GM21825 (cell line): ENCODE data around the gene BTBD9.
"Not testable (repeated sequence)": the region's sequence is repeated elsewhere in the genome, so short reads cannot be mapped to it uniquely, and the experiment has no call there.

Source experiments
- ATAC-seq: cut with Tn5 transposase; IDR thresholded peaks from one replicate; pipeline ENCODE4 v1.9.1; 2021; ENCODE audit warnings: mild to moderate bottlenecking, moderate library complexity; ENCODE audit not compliant: unreplicated experiment

The BTBD9 gene

DNA sequence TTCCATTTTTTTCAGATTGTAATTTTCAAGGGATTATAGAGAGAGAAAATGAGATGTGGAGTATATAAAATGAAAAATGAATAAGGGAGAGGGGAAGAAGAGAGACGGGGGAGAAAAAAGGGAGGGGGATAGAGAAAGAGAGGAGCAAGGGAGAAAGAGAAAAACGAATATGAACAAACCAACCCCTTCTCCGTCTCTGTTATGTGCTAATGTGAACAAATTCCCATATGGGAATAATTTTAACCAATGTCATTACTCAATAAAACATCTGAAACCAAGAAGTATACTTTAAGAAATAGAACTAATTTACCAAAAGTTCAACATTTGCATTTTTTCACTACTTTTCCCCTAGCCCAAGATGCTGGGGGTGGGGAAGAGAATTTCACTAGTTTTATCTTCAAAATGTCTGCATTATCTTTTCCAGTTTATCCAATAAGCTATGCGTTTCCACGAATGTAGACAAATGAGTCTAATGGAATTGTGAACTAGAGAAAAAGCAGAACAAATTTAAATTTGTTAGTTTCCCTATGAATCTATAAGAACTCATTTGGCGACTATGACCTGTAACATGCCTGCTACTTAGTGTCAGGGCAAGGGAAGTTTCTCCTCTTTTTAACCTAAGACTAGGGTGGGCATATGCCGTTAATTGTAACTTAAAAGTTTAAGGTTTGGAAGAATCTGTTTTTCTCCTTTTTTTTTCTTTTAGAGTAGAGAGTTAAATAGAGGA lies 286.3 kb downstream of the BTBD9 start:
- ATAC-seq: no peak

DNA sequence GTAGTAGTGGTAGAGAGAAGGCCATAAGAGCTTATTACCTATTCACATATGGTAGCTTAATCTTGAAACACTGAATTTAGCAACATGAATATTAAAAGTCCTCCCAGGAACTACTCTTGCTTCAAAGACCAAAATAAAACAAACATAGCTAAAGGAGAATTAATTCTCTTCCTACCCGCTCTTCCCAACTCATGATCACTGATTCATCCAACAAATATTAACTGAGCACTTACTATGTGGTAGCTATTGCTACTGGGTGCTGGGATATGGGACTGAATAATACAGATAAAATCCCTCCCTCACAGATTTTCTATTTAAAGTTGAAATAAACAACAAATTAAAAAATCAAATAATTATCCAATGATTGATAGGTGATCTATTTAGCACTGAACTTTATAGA lies 287.1 kb downstream of the BTBD9 start:
- ATAC-seq: no peak

DNA sequence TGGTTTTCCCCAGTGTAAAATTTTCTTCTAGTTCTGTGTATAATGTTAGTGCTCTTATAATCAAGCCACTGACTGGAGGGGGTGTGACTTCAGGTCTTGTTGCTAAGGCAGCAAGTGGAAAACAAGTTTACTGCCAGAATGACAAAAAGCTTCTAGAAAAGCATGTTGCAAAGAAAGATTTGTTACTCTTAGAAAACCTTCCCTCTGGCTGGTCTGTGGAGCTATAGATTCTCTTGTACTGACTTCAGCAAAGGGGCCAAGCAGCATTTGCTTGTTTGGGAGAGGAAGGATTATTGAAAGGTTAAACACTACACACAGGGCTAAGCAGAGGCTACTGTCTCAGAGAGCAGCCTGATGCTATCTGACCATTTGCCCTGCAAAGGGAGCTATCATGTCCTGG lies 288.8 kb downstream of the BTBD9 start:
- no peak for ATAC-seq

DNA sequence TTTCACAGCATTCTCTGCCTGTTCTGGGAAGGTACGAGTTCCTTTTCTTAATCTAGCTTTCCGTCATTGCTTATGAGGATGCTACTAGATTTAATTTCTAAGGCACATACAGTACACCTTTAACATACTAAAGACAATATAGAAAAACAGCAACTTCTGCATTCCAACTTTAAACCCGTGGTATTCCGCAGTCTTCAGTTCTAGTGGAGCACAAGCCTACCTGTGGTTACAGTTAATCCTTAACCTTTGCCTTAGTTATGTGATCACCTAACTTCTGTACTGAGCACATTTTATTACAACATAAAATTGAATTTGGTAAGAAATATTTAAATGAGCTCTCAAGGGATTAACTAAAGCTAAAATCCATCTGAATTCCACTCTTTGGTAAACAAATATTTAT lies 289.5 kb downstream of the BTBD9 start:
- ATAC-seq: no peak

DNA sequence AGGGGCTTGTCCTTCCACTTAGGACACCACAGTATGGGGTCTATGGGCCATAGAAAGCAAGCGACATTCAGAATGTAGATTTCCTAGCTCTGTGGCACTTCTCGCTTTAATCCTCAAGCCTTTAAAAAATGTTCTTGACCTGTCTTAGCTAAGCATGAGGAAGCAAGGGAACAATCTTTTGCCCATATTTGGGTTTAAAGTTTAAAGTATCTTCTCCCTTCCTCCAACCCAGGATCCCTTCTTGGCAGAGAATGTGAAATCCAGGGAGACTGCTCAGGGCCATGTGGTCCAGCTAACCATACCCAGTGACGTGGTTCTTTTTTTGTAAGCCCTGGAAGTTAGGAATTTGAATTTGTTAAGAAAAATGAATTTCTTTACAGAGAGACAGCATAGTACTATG lies 289.9 kb downstream of the BTBD9 start:
- no peak for ATAC-seq

DNA sequence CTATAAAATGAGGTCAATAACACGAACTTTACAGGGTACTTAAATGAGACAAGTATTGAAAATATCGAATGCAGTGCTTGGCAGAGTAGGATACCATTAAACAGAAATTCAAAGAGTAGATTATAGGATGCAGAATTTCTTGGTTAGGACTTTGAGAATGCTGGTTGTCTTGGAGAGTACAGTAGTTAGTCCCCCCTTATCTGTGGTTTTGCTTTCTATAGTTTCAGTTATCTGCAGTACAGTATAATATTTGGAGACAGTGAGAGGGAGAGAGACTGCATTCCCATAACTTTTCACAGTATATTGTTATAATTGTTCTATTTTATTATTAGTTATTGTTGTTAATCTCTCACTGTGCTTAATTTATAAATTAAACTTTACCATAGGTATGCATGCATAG lies 290.5 kb downstream of the BTBD9 start:
- no peak for ATAC-seq

DNA sequence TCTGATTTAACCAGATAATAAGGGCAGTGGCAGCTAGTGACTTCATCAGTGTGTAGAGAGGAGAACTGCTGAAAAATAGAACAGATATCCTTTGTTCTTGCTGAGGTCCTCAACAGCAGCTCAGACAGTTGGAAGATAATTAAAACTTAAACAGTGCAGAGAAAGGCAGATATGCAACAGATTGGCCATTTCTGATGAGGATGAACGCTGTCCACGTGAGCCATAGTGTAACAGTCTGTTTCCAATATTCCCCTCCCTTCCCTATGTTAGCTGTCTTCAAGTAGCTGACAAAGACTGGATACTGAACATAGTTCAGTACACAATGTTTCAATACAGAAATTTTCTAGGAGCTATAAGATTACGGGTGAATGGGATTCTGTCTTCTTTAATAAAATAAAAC lies 291.4 kb downstream of the BTBD9 start:
- no peak for ATAC-seq

DNA sequence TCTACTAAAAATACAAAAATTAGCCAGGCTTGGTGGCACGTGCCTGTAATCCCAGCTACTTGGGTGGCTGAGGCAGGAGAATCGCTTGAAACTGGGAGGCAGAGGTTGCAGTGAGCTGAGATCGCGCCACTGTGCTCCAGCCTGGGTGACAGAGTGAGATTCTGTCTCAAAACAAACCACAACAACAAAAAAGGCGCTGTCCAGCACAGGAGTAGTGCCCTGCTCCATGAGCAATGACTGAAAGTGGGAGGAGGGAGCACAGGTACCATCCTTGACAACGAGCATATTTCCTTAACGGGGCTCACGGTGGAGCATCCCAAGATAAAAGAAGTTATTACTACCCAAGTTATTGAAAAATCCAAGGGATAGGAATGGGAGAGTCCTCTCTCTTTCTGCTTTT lies 291.9 kb downstream of the BTBD9 start:
- ATAC-seq: not testable (repeated sequence)

DNA sequence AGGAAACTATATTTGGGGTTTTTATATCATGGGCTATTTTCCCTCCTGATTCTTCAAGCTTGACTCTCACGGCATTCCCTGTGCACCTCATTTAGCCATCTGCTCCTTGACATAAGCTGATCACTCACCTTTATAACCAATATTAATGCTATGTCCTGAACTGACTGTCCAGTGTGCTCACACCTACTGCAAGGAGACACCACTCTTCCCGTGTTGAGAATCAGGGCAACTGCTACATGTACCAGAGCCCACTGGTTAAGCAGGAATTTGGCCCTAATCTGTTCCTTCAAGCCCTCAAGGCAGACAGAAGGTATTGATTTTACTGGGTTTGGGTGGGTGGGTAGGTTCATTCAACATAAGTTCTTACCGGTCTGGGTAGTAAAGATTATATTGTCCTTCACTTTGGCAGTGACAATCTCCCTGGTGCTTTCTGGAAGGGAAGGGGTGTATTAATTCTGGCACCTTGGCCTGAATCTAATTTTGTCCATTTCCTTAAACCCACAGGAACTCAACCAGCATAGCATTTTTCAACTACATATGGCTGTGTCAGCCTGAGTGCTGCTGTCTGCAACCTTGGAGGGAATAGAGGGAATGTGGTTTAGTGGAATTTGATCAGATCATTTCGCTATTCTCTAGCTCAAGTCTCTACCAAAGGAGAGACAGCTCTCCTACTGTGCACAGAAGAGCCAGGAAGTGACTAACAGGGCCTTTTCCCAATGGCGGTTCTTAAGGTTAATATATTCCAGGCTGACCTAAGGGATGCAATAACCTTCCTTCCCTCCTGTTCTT lies 293.2 kb downstream of the BTBD9 start:
- no peak for ATAC-seq

DNA sequence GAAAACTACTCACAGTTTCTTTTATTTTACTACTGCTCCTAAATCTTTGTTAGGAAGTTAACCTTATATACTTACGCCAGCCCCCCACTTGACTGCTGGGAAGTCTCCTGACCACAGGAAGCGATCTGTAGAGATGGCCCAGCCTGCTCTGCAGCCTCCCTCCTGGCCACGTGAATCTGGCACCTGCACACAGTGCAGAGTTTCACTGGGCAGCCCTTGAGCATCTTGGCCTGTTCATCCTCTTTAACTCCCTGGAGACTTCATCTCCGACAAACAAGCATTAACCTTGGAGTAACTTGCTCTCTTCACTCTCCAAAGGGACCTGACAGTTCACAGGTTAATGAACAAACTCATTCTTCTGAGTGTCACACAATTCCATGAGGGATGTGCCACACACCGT lies 294.1 kb downstream of the BTBD9 start:
- ATAC-seq: no peak

DNA sequence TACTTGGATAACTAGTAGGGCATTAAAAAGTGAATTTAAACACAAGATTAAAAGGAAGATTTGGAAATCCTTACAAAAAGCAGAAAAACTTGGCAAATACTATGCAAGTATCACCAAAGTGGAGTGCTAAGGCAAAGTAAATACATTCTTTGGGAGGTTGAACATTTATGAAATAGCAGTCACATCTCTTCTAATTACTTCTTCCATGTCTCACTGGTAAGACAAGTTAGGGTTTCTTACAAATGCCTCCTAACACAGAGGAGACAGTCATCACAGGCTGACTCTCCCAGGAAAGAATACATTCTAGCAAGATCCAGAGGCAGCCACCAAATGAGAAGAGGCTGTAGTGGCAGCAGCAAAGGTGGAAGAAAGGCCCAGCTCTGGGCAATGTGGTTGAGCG lies 298.2 kb downstream of the BTBD9 start:
- ATAC-seq: no peak

DNA sequence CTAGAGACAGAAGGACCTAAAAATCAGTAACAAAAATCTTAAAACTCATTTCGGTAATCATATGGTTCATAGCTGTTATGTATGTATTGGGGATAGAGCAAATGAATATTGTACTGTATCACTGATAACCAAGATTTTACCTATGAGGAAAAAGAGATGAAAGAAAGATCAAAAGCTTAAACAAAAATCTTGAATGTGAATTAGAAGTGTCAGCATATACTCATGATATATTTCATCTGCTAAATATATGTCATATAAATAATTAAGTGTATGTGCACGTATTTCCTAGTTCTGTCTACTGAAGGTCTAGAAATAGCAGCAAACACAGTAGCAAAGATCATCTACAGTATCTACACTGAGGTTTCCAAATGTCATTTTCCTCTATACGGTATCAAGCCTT lies 299.8 kb downstream of the BTBD9 start:
- ATAC-seq: no peak

DNA sequence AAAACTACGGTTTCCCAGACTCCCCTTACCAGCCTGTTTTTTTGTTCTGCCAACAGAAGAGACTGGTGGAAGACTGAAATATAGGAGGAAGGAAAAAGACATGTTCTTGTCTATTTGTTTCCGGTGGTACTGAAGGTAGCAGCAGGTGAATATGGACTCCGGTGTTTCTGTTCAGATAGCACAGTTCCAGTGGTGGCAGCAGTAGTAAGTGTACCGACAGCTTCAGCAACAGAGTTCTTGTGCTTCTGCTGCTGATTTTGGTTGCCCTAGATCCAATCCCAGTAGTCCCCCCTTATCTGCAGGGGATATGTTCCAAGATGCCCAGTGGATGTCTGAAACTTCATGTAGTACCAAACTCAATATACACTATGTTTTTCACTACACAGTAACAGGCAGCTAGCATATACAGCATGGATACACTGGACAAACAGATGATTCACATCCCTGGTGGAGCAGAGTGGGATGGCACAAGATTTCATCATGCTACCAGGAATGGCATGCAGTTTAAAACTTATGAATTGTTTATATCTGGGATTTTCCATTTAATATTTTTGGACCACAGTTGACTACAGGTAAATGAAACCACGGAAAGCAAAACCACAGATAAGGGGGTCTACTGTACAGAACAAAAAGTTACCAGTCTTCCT lies 301.8 kb downstream of the BTBD9 start:
- ATAC-seq: no peak

DNA sequence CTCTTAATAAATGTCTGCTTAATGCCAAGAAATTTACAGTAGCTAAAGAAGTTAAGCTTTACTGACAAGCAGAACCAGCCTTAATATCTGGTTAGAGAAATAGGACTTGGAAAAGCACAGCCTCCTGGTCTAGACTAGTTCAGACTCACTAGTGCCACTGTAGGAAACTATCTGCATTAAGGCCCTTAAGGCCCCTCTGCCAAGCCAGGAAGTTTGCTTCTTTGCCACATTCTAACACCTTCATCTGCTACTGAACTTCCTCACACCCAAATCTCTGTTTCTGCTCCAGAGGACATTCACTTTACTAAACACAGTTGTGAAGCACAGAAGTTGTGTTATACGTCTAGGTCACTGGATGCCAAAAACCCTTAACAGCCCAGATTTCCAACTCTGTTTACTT lies 302.8 kb downstream of the BTBD9 start:
- ATAC-seq: no peak

DNA sequence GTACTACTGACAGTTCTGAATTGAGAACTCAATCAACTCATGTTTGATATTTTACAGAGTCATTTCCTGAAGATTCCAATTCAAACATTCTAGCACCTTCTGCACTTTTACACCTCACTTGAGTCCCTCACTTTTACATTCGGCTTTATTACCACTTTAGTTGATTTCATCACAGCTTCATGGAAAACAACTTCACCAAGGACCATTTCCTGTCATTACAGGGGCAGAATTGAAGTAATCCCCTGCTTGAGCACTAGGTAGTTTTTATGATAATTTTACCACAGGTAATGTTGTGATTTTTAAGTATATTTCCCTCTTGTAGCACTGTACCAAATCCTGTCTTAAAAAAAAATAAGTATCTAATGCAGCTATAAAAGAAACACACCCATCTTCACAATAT lies 312.9 kb downstream of the BTBD9 start:
- ATAC-seq: no peak

DNA sequence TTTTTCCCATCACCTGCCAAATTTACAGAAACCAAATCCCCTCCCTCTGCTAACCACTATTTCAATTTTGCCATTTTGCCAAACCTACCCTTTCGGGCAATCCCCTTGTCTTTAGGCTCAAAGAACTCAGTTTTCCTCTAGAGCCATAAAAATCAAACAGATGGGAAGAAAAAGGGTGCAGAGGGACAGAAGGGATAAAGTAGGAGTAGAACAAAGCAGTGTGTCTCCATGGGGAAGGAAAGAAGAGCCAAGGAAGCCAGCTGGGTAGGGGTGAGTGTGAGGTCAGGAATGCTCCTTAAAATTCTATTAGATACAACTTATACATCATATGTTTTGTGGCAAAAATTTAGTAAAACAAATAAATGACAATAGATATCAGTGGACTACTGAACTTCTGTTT lies 316.5 kb downstream of the BTBD9 start:
- no peak for ATAC-seq

DNA sequence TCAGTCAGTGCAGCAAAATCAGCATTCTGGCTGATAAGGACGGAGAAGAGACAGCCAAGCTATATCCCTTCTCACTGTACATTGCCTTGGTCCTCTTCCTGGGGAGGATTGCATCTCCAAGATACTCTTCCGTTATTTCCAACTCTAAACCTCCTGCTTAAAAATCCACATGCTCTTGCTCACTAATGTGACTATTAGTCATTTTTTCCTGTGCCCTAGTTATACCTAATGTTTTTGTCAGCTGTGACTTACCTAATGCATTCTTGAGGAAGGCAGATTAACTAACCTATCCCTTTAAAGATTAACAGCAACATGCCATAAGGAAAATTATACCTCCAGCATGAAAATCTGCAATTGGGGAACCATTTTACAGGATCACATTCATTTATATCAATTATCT lies 317.6 kb downstream of the BTBD9 start:
- no peak for ATAC-seq

DNA sequence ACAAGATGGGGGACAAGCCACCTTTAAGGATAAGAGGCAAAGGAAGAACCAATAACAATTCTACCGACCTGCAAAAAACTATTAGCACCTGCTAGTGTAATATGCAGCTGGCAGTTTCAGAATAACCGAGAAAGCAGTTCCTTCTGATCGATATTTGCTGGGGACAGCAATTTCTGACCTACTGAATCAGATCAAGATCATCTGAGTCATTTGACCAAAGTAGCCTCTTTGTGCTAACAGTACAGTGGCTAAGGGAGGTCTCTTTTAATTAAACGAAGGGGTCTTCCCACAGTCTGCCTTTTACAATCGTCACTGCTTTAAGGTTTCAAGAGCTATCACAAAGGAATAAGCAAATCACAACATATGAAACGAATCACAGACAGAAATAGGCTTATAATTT lies 318.9 kb downstream of the BTBD9 start:
- ATAC-seq: peak; percentile 58

DNA sequence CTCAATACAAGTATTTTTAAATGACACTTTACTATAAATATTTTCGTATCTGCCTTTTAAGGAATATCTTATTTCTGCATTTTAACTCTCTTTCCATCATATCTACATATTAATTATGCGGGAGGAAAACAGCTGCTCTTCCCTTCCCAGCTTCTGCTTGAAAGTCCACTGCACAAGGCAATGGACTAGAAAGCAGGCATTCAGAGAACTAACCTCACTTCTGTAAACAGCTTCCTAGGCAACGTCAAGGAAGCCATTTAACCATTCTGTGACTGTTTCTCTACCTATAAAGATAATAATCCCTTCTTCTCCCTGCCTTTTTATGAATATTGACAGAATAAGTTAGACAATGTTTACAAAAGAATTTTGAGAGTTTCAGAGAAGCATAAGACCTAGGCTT lies 319.4 kb downstream of the BTBD9 start:
- no peak for ATAC-seq

DNA sequence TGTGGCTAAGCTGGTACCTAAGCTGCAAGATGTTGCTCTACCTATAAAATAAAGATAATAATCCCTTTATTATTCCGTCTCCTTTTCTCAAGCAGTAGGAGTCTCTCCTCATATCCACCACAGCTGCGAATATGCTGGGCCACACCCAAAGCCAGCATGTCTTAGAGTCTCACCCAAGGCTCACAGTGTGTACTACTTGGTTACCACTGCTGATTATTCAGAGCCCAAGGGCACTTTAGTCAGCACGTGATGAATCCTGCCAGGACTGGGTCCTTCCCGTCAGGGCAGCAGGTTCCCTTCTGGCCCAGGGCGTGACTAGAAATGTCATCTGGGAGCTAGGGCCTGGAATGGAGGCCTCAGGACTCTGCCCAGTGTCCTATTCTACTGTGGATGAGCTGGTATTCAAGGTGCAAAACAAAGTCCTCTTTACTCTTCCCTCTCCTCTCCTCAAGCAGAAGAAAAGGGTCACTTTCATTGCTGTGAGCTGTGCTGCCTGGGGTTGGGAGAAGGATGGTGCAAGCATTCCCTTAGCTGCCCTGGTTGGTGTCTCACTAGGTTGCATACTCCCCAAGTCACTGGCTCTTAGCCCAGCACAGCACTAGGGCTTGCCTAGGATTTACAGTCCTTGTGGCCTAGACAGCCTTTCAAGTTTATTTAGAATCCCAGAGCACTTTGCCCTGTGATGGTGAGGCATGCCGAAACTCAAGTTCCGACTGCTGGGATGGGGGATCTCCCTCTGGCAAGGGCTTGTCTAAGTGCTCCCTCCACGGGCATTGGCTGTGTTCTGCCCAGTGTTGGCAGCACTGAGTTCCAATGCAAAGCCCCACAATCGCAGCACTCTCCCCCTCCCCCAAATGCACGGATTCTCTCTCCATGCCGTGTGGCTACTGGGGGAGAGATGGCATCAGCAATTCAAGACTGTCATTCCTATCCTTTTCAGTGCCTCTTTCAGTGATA lies 320.2 kb downstream of the BTBD9 start:
- ATAC-seq: no peak
